Midbrain (tissue), 1 donor: ENCODE measurements around the gene PCDHGB4.
"Not testable (repeated sequence)": the region's sequence is repeated elsewhere in the genome, so short reads cannot be mapped to it uniquely, and the experiment has no call there.

ENCODE experiments used
- DNase-seq: peaks from one replicate; lab custom pipeline; 2025; lab: John Stamatoyannopoulos, UW

Gene PCDHGB4

GRCh38 chr5:141398608-141399007 is 11.1 kb downstream of the PCDHGB4 start:
- DNase-seq: no peak

GRCh38 chr5:141399555-141400258 is 12.2 kb downstream of the PCDHGB4 start:
- no peak for DNase-seq

GRCh38 chr5:141402553-141403243 is 15.2 kb downstream of the PCDHGB4 start, which contains the start of gene PCDHGA9:
Gene PCDHGA9 (plus strand): TSS chr5:141402778. CDS start chr5:141402953, 175 bp downstream.
- DNase-seq: no peak

- no peak for DNase-seq
Measured at GRCh38 chr5:141403387-141403786, 15.9 kb downstream of the PCDHGB4 start.

GRCh38 chr5:141407790-141408505 is 20.4 kb downstream of the PCDHGB4 start, which contains the start of gene PCDHGB6:
Gene PCDHGB6 (plus strand): TSS chr5:141408021. CDS start chr5:141408203, 182 bp downstream.
- DNase-seq: not testable (repeated sequence)

GRCh38 chr5:141409598-141410306 is 22.3 kb downstream of the PCDHGB4 start:
- DNase-seq: no peak

- DNase-seq: no peak
Measured at GRCh38 chr5:141411575-141411974, 24.1 kb downstream of the PCDHGB4 start.

- DNase-seq: peak; percentile 11
Measured at GRCh38 chr5:141412854-141413539, 25.5 kb downstream of the PCDHGB4 start, which contains the start of gene PCDHGA10. Gene PCDHGA10 (plus strand): TSS chr5:141412987. CDS start chr5:141413176, 189 bp downstream.

- no peak for DNase-seq
Measured at GRCh38 chr5:141413540-141414069, 26.1 kb downstream of the PCDHGB4 start.

- DNase-seq: not testable (repeated sequence)
Measured at GRCh38 chr5:141414548-141415274, 27.2 kb downstream of the PCDHGB4 start.

- not testable (repeated sequence) for DNase-seq
Measured at GRCh38 chr5:141415275-141415618, 27.7 kb downstream of the PCDHGB4 start.

GRCh38 chr5:141417494-141418172 is 30.1 kb downstream of the PCDHGB4 start, which contains the start of gene PCDHGB7:
Gene PCDHGB7 (plus strand): TSS chr5:141417677. CDS start chr5:141417860, 183 bp downstream.
- DNase-seq: peak; percentile 41

- DNase-seq: no peak
Measured at GRCh38 chr5:141419074-141419880, 31.8 kb downstream of the PCDHGB4 start.

GRCh38 chr5:141420855-141421488 is 33.5 kb downstream of the PCDHGB4 start, which contains the start of gene PCDHGA11:
Gene PCDHGA11 (plus strand): TSS chr5:141421051. CDS start chr5:141421228, 177 bp downstream.
- DNase-seq: no peak

GRCh38 chr5:141421489-141421855 is 34.0 kb downstream of the PCDHGB4 start:
- no peak for DNase-seq

- DNase-seq: no peak
Measured at GRCh38 chr5:141422742-141423291, 35.3 kb downstream of the PCDHGB4 start.

- DNase-seq: no peak
Measured at GRCh38 chr5:141427783-141428426, 40.4 kb downstream of the PCDHGB4 start.
